Measurements from ENCODE around the gene CDKAL1.

CDKAL1 gene

DNA sequence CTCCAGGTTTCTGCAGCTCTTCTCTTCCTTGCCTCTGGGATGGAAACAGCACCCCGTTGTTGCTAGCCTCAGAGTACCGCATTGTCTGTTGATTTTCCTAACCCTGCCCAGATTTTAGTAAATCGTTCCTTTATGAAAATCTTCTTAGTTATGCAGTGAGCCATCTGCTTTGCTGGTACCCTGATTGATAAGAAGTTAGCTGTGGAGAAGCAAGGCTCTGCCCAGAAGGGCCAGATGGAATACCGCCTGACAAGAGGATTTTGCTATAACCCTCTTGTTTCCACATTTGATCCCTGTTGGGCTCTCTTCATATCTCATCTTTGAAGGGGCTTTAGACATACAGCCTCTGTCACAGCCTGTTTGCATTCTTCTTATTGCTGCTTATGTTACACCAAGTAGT, 229.0 kb downstream of the CDKAL1 start:
- Histone ChIP-seq H3K27me3 (ENCODE audit: control insufficient read depth in 1 of 2, insufficient read depth in 2 of 2, low read length in 2 of 2) (no peaks in the 10 kb centered on the region), H3K9ac (ENCODE audit: low read length in 2 of 2) (no peak overlapping the region), H3K4me3 (ENCODE audit: low read length in 2 of 2) (no peak overlapping the region), H3K4me1 (ENCODE audit: control insufficient read depth, insufficient read depth, low read length) (no peaks in the 10 kb centered on the region), H3K27ac (ENCODE audit: low read length) (no peak overlapping the region), H3K9me3 (ENCODE audit: control insufficient read depth in 2 of 2, low read length in 2 of 2) (no peaks in the 10 kb centered on the region), H3K36me3 (ENCODE audit: control insufficient read depth in 2 of 2, insufficient read depth in 2 of 2, low read length in 2 of 2) (no peaks in the 10 kb centered on the region)

- Histone ChIP-seq H3K27me3 (ENCODE audit: control insufficient read depth in 1 of 2, insufficient read depth in 2 of 2, low read length in 2 of 2) (no peaks in the 10 kb centered on the region), H3K9ac (ENCODE audit: low read length in 2 of 2) (no peak overlapping the region), H3K36me3 (ENCODE audit: control insufficient read depth in 2 of 2, insufficient read depth in 2 of 2, low read length in 2 of 2) (no peaks in the 10 kb centered on the region), H3K4me3 (ENCODE audit: low read length in 2 of 2) (no peak overlapping the region), H3K4me1 (ENCODE audit: control insufficient read depth, insufficient read depth, low read length) (no peaks in the 10 kb centered on the region), H3K27ac (ENCODE audit: low read length) (no peak overlapping the region), H3K9me3 (ENCODE audit: control insufficient read depth in 2 of 2, low read length in 2 of 2) (no peaks in the 10 kb centered on the region)
Measured at GRCh38 chr6:20769631-20770030, 235.4 kb downstream of the CDKAL1 start.

- H3K9ac ChIP-seq (ENCODE audit: low read length in 2 of 2), result no peak overlapping the region
- H3K36me3 ChIP-seq (ENCODE audit: control insufficient read depth in 2 of 2, insufficient read depth in 2 of 2, low read length in 2 of 2), result no peaks in the 10 kb centered on the region
- H3K27me3 ChIP-seq (ENCODE audit: control insufficient read depth in 1 of 2, insufficient read depth in 2 of 2, low read length in 2 of 2), result no peaks in the 10 kb centered on the region
- H3K9me3 ChIP-seq (ENCODE audit: control insufficient read depth in 2 of 2, low read length in 2 of 2), result no peaks in the 10 kb centered on the region
- no peaks in the 10 kb centered on the region for H3K4me1 ChIP-seq (ENCODE audit: control insufficient read depth, insufficient read depth, low read length)
- no peak overlapping the region for H3K27ac ChIP-seq (ENCODE audit: low read length)
- no peak overlapping the region for H3K4me3 ChIP-seq (ENCODE audit: low read length in 2 of 2)
Measured at GRCh38 chr6:20770773-20771172, 236.5 kb downstream of the CDKAL1 start.

- Histone ChIP-seq H3K27me3 (ENCODE audit: control insufficient read depth in 1 of 2, insufficient read depth in 2 of 2, low read length in 2 of 2) (no peaks in the 10 kb centered on the region), H3K9ac (ENCODE audit: low read length in 2 of 2) (no peak overlapping the region), H3K4me1 (ENCODE audit: control insufficient read depth, insufficient read depth, low read length) (no peaks in the 10 kb centered on the region), H3K4me3 (ENCODE audit: low read length in 2 of 2) (no peak overlapping the region), H3K27ac (ENCODE audit: low read length) (no peak overlapping the region), H3K9me3 (ENCODE audit: control insufficient read depth in 2 of 2, low read length in 2 of 2) (no peaks in the 10 kb centered on the region), H3K36me3 (ENCODE audit: control insufficient read depth in 2 of 2, insufficient read depth in 2 of 2, low read length in 2 of 2) (no peaks in the 10 kb centered on the region)
Measured at GRCh38 chr6:20771409-20771808, 237.2 kb downstream of the CDKAL1 start.

GRCh38 chr6:20773822-20774221, 239.6 kb downstream of the CDKAL1 start:
- Histone ChIP-seq H3K4me3 (ENCODE audit: low read length in 2 of 2) (no peak overlapping the region), H3K4me1 (ENCODE audit: control insufficient read depth, insufficient read depth, low read length) (no peaks in the 10 kb centered on the region), H3K9me3 (ENCODE audit: control insufficient read depth in 2 of 2, low read length in 2 of 2) (no peaks in the 10 kb centered on the region), H3K36me3 (ENCODE audit: control insufficient read depth in 2 of 2, insufficient read depth in 2 of 2, low read length in 2 of 2) (no peaks in the 10 kb centered on the region), H3K27me3 (ENCODE audit: control insufficient read depth in 1 of 2, insufficient read depth in 2 of 2, low read length in 2 of 2) (no peaks in the 10 kb centered on the region), H3K9ac (ENCODE audit: low read length in 2 of 2) (no peak overlapping the region), H3K27ac (ENCODE audit: low read length) (no peak overlapping the region)

GRCh38 chr6:20775981-20776380, 241.7 kb downstream of the CDKAL1 start:
- H3K9me3 ChIP-seq (ENCODE audit: control insufficient read depth in 2 of 2, low read length in 2 of 2), result no peaks in the 10 kb centered on the region
- no peaks in the 10 kb centered on the region for H3K36me3 ChIP-seq (ENCODE audit: control insufficient read depth in 2 of 2, insufficient read depth in 2 of 2, low read length in 2 of 2)
- H3K9ac ChIP-seq (ENCODE audit: low read length in 2 of 2), result no peak overlapping the region
- H3K27me3 ChIP-seq (ENCODE audit: control insufficient read depth in 1 of 2, insufficient read depth in 2 of 2, low read length in 2 of 2), result no peaks in the 10 kb centered on the region
- H3K4me1 ChIP-seq (ENCODE audit: control insufficient read depth, insufficient read depth, low read length), result no peaks in the 10 kb centered on the region
- H3K4me3 ChIP-seq (ENCODE audit: low read length in 2 of 2), result no peak overlapping the region
- H3K27ac ChIP-seq (ENCODE audit: low read length), result no peak overlapping the region

DNA sequence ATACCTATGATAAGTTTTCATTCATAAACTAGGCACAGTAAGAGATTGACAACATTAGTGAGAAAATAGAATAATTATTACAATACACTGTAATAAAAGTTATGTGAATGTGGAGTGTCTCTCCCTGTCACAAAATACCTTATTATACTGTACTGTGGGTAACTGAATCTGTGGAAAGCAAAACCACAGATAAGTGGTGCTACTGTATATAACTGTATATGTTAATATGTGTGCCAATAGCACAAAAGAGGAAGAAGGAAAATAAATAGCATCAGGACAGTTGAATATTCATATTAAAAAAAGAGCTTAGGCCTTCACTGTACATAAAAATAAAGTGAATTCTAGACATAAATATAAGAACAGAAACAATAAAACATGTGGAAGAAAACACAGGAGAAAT, 243.5 kb downstream of the CDKAL1 start:
- no peak overlapping the region for H3K9ac ChIP-seq (ENCODE audit: low read length in 2 of 2)
- peaks cover 0 to 3% of the 10 kb centered on the region in 2 donors for H3K36me3 ChIP-seq (ENCODE audit: control insufficient read depth in 2 of 2, insufficient read depth in 2 of 2, low read length in 2 of 2)
- H3K27ac ChIP-seq (ENCODE audit: low read length), result no peak overlapping the region
- no peaks in the 10 kb centered on the region for H3K4me1 ChIP-seq (ENCODE audit: control insufficient read depth, insufficient read depth, low read length)
- no peaks in the 10 kb centered on the region for H3K27me3 ChIP-seq (ENCODE audit: control insufficient read depth in 1 of 2, insufficient read depth in 2 of 2, low read length in 2 of 2)
- H3K9me3 ChIP-seq (ENCODE audit: control insufficient read depth in 2 of 2, low read length in 2 of 2), result no peaks in the 10 kb centered on the region
- no peak overlapping the region for H3K4me3 ChIP-seq (ENCODE audit: low read length in 2 of 2)

- Histone ChIP-seq H3K4me3 (ENCODE audit: low read length in 2 of 2) (no peak overlapping the region), H3K9me3 (ENCODE audit: control insufficient read depth in 2 of 2, low read length in 2 of 2) (no peaks in the 10 kb centered on the region), H3K27ac (ENCODE audit: low read length) (no peak overlapping the region), H3K4me1 (ENCODE audit: control insufficient read depth, insufficient read depth, low read length) (no peaks in the 10 kb centered on the region), H3K36me3 (ENCODE audit: control insufficient read depth in 2 of 2, insufficient read depth in 2 of 2, low read length in 2 of 2) (peaks cover 0 to 3% of the 10 kb centered on the region in 2 donors), H3K9ac (ENCODE audit: low read length in 2 of 2) (no peak overlapping the region), H3K27me3 (ENCODE audit: control insufficient read depth in 1 of 2, insufficient read depth in 2 of 2, low read length in 2 of 2) (no peaks in the 10 kb centered on the region)
Measured at GRCh38 chr6:20778459-20778858, 244.2 kb downstream of the CDKAL1 start.

DNA sequence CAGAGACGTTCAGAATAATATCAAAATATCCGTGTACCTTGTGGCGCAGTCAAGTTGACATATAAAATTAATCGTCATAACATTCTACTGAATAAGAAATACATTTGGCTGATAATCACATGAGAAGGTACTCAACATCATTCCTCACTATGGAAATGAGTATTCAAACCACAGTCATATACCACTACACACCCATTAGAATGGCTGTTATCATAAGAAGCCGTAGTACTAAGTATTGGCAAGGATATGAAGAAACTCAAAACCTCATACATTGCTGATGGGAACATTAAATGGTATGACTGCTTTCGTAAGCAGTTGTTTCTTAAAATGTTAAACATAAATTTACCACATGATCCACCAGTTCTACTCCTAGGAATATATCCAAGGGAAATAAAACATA, 244.7 kb downstream of the CDKAL1 start:
- H3K27ac ChIP-seq (ENCODE audit: low read length), result no peak overlapping the region
- no peaks in the 10 kb centered on the region for H3K9me3 ChIP-seq (ENCODE audit: control insufficient read depth in 2 of 2, low read length in 2 of 2)
- H3K36me3 ChIP-seq (ENCODE audit: control insufficient read depth in 2 of 2, insufficient read depth in 2 of 2, low read length in 2 of 2), result peaks cover 0 to 3% of the 10 kb centered on the region in 2 donors
- H3K9ac ChIP-seq (ENCODE audit: low read length in 2 of 2), result no peak overlapping the region
- H3K4me3 ChIP-seq (ENCODE audit: low read length in 2 of 2), result no peak overlapping the region
- H3K4me1 ChIP-seq (ENCODE audit: control insufficient read depth, insufficient read depth, low read length), result no peaks in the 10 kb centered on the region
- no peaks in the 10 kb centered on the region for H3K27me3 ChIP-seq (ENCODE audit: control insufficient read depth in 1 of 2, insufficient read depth in 2 of 2, low read length in 2 of 2)

- Histone ChIP-seq H3K9me3 (ENCODE audit: control insufficient read depth in 2 of 2, low read length in 2 of 2) (no peaks in the 10 kb centered on the region), H3K4me3 (ENCODE audit: low read length in 2 of 2) (no peak overlapping the region), H3K27ac (ENCODE audit: low read length) (no peak overlapping the region), H3K27me3 (ENCODE audit: control insufficient read depth in 1 of 2, insufficient read depth in 2 of 2, low read length in 2 of 2) (no peaks in the 10 kb centered on the region), H3K9ac (ENCODE audit: low read length in 2 of 2) (no peak overlapping the region), H3K4me1 (ENCODE audit: control insufficient read depth, insufficient read depth, low read length) (no peaks in the 10 kb centered on the region), H3K36me3 (ENCODE audit: control insufficient read depth in 2 of 2, insufficient read depth in 2 of 2, low read length in 2 of 2) (no peaks in the 10 kb centered on the region)
Measured at GRCh38 chr6:20789162-20789561, 254.9 kb downstream of the CDKAL1 start.

- Histone ChIP-seq H3K4me1 (ENCODE audit: control insufficient read depth, insufficient read depth, low read length) (no peaks in the 10 kb centered on the region), H3K9ac (ENCODE audit: low read length in 2 of 2) (no peak overlapping the region), H3K27ac (ENCODE audit: low read length) (no peak overlapping the region), H3K36me3 (ENCODE audit: control insufficient read depth in 2 of 2, insufficient read depth in 2 of 2, low read length in 2 of 2) (no peaks in the 10 kb centered on the region), H3K4me3 (ENCODE audit: low read length in 2 of 2) (no peak overlapping the region), H3K27me3 (ENCODE audit: control insufficient read depth in 1 of 2, insufficient read depth in 2 of 2, low read length in 2 of 2) (no peaks in the 10 kb centered on the region), H3K9me3 (ENCODE audit: control insufficient read depth in 2 of 2, low read length in 2 of 2) (no peaks in the 10 kb centered on the region)
Measured at GRCh38 chr6:20790032-20790791, 256.0 kb downstream of the CDKAL1 start.
